Activated T-helper 1 cell treated with anti-CD3 and anti-CD28 coated beads, Interleukin-12 subunit alpha, Interleukin-12 subunit beta, Interleukin-2, Interleukin-4 antibody, amounts not matched to agents 30 ng/mL and 10 ng/mL and 1 ng/mL, durations not matched to agents 14 hours and 24 hours and 36 hours (primary cell): ENCODE measurements around the gene TF. TPM values are rescaled to one million over a fixed set of nuclear protein-coding genes. Genes with fewer than 3 reads are reported as not detected.

ENCODE experiments used
- DNase-seq: peaks from one replicate; pipeline ENCODE4 v3.0.0; 2021; ENCODE audit warnings: low spot score
- H3K27ac Mint-ChIP-seq: one replicate; pipeline ENCODE4 v1.8.0; 2021; ENCODE audit warnings: mild to moderate bottlenecking, mixed read lengths
- H3K27me3 Mint-ChIP-seq: one replicate; pipeline ENCODE4 v1.8.0; 2022; ENCODE audit warnings: mild to moderate bottlenecking, moderate library complexity, mixed read lengths; ENCODE audit not compliant: insufficient read depth
- H3K36me3 Mint-ChIP-seq: one replicate; pipeline ENCODE4 v1.8.0; 2021; ENCODE audit warnings: low read depth, mixed read lengths
- H3K4me1 Mint-ChIP-seq: one replicate; pipeline ENCODE4 v1.8.0; 2021; ENCODE audit warnings: low read depth, mixed read lengths
- H3K4me3 Mint-ChIP-seq: one replicate; pipeline ENCODE4 v1.8.0; 2021; ENCODE audit warnings: mild to moderate bottlenecking, moderate library complexity, mixed read lengths
- H3K9me3 Mint-ChIP-seq: one replicate; pipeline ENCODE4 v1.8.0; 2021; ENCODE audit warnings: mixed read lengths
- intact Hi-C: fragments of 100-400 bp; cut with micrococcal nuclease; formaldehyde crosslinking; loops from one replicate; pipeline ENCODE4 v1.15.1; 2024
- total RNA-seq: library from RNA; stranded (reverse); gene quantifications from 2 replicates; pipeline ENCODE4 v1.2.3, GENCODE V29; 2022

Gene TF
- total RNA-seq, 1 donor from 2014 or later: not detected

DNA sequence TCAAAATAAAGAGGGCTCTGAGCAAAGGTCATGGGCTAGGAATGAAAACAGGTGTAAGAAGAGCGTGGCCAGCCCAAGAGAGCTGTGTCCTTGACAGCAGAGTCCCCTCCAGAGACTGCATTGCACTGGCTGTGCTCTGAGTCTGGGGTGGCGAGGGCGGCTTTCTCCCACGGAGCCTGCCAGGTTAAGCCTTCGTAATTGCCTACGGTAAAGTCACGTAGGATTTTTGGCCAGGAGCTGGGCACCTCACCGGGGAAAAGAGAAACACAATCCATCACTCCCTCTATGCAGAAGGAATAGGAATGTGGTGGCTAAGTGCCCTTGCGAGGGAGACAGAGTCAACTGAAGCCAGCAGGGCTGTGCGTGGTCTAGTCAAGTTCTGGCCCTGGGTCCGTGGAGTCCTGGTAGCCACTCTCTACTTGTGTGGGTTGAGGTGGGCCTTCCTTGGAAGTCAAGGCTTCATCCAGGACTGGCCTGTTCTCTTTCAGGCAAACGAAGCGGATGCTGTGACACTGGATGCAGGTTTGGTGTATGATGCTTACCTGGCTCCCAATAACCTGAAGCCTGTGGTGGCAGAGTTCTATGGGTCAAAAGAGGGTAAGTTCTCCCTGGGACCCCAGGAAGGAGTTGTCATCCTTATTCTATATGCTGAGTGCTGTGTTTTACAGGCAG, 7.0 kb downstream of the TF start:
- H3K9me3 Mint-ChIP-seq: no peaks in the 10 kb centered on the region
- no peak for DNase-seq
- no peaks in the 10 kb centered on the region for H3K36me3 Mint-ChIP-seq
- H3K4me3 Mint-ChIP-seq: no peak overlapping the region
- H3K27ac Mint-ChIP-seq: no peak overlapping the region
- H3K27me3 Mint-ChIP-seq: no peaks in the 10 kb centered on the region
- intact Hi-C loops: no loop called here
- H3K4me1 Mint-ChIP-seq: no peaks in the 10 kb centered on the region

DNA sequence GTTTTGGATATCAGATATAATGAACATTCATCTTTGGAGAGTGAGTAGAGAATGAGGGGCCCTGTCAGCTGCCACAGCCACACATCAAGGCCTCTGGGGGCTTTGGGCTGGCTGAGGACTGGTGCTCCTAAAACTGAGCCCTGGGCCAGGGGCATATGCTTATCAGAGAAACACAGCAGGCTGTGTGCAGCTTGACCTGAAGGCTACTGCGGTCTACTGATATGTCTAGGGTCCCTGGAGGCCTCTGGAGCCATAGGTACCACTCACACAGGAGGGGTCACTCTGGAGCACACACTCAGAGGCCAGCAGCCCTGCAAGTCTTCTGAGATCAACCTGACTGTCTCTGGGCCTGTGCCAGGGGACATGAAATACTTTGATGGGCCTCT, 7.6 kb downstream of the TF start:
- no peaks in the 10 kb centered on the region for H3K4me1 Mint-ChIP-seq
- intact Hi-C loops: no loop called here

DNA sequence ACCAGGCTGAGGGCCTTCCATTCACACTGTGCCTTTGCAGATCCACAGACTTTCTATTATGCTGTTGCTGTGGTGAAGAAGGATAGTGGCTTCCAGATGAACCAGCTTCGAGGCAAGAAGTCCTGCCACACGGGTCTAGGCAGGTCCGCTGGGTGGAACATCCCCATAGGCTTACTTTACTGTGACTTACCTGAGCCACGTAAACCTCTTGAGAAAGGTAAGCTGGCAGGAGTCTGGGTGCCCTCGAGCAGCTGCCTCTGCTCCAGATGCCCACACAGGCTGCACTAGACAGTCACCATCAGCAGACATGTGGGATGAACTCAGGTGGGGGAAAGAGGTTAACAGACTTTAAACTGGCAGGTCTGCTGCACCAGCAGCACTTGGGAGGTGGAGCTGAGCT, 8.3 kb downstream of the TF start:
- H3K4me3 Mint-ChIP-seq: no peak overlapping the region
- no peaks in the 10 kb centered on the region for H3K27me3 Mint-ChIP-seq

More for the DNA sequence above, 7.6 kb downstream of the TF start:
- Mint-ChIP-seq H3K36me3 (no peaks in the 10 kb centered on the region), H3K9me3 (no peaks in the 10 kb centered on the region), H3K27me3 (no peaks in the 10 kb centered on the region), H3K4me3 (no peak overlapping the region), H3K27ac (no peak overlapping the region)
- no peak for DNase-seq

DNA sequence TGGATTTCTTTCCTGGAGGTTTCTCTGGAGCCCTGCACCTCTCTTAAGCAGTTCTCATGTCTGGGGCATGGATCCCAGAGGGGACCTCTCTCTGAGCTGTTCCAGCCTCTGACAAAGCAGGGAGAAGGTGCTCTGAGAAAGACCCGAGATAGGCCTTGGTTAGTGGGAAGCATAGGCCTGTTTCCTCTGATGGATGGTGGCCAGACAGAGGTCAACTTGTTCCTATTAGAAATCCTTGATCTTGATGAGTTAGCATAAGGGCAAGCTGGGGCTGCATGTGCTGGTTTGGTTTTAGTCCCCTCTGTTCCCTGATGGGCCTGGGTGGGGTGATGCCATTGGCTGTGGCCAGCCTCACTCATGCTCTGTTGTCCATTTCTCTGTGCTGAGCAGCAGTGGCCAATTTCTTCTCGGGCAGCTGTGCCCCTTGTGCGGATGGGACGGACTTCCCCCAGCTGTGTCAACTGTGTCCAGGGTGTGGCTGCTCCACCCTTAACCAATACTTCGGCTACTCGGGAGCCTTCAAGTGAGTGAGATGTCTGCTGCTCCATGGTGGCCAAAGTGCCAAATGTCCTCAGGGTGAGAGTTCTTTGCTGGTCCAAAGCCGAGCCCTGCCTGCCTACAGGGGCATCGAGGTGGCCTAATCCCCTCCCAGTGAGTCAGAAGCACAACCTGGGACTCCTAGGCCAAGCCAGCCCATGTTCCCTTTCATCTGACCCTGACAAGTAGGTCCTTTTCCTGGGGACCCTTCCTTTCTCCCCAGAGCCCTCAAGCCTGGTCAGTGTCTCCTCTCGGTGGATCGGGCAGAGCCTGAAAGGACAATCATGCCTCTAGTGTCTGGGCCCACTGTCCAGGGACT, 9.0 kb downstream of the TF start:
- H3K36me3 Mint-ChIP-seq: no peaks in the 10 kb centered on the region
- intact Hi-C loops: no loop called here
- no peak for DNase-seq
- no peak overlapping the region for H3K27ac Mint-ChIP-seq
- no peaks in the 10 kb centered on the region for H3K9me3 Mint-ChIP-seq
- H3K27me3 Mint-ChIP-seq: no peaks in the 10 kb centered on the region
- no peaks in the 10 kb centered on the region for H3K4me1 Mint-ChIP-seq
- no peak overlapping the region for H3K4me3 Mint-ChIP-seq

More for the DNA sequence above, 8.3 kb downstream of the TF start:
- Mint-ChIP-seq H3K4me1 (no peaks in the 10 kb centered on the region), H3K27ac (no peak overlapping the region), H3K36me3 (no peaks in the 10 kb centered on the region), H3K9me3 (no peaks in the 10 kb centered on the region)
- no peak for DNase-seq
- intact Hi-C loops: no loop called here

DNA sequence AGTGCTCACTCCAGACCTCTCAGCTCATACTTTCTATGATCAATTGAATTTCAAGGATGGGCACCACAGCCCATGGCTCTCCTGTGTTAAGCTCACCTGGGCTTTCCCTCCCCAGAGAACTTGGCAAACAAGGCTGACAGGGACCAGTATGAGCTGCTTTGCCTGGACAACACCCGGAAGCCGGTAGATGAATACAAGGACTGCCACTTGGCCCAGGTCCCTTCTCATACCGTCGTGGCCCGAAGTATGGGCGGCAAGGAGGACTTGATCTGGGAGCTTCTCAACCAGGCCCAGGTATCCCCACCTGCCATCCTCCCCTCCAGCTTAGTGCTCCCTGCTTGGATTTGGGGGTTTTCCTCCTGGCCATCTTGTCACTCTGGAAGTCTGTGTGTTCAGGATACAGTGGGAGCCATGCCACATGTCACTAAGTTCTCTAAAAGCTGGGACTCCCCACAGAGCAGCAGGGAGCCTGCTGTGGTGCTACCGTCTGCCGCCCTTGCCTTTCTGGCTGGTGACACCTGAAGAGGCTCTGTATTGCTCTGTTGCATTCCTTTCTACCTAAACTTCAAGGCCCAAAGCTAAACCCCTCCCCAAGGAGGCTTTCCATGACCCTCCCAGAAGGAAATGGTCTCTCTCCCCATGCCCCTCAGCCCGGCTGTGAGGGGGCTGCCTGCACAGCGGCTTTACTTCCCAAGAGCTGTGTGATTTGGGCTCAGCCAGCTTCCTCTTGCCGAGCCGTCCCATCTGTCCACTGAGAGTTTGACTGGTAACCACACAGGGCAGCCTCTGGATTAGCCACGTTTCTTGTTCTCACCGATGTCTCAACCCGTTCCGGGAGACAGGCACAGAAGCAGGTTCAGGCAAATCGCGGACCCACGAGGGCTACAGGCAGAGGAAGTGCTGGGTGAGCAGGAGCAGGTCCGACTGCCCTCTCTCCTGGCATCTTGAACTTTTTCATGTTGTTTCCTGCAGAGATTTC, 10.8 kb downstream of the TF start:
- Mint-ChIP-seq H3K36me3 (no peaks in the 10 kb centered on the region), H3K27me3 (peaks cover 3% of the 10 kb centered on the region), H3K4me3 (no peak overlapping the region), H3K4me1 (no peaks in the 10 kb centered on the region), H3K9me3 (no peaks in the 10 kb centered on the region), H3K27ac (no peak overlapping the region)
- intact Hi-C loops: no loop called here
- DNase-seq: no peak

DNA sequence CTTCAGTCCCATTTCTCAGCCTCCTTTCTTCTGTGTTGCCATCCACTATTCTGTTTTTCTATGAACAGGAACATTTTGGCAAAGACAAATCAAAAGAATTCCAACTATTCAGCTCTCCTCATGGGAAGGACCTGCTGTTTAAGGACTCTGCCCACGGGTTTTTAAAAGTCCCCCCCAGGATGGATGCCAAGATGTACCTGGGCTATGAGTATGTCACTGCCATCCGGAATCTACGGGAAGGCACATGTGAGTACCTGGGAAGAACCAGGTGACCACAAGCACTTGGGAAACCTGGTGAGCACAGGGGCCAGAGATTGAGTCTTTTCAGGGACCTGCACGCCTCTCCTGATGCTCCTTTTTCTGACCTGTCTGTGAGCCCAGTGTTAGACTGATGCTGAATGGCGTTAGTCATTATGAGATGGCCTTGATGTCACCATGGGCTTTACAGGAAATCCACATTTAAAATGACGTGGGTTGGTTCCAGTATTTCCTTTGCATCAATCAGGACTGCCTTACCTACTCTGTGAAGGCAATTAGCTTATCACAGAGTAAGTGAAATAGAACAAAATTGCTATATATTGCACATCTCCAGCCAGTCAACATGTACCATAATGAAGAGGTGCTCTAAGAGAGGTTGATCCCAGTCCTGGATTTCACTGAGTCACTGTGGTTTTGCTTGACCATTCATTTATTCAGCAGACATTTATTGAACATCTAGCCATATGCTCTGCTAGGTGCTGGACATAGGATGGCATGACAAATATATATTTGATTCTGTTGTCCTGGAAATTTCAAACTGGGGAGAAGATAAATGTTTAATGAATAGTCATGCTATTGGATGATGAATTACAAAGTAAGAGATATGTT, 11.7 kb downstream of the TF start:
- Mint-ChIP-seq H3K36me3 (no peaks in the 10 kb centered on the region), H3K9me3 (no peaks in the 10 kb centered on the region), H3K27ac (no peak overlapping the region), H3K4me3 (no peak overlapping the region), H3K4me1 (no peaks in the 10 kb centered on the region), H3K27me3 (peaks cover 3% of the 10 kb centered on the region)
- DNase-seq: no peak
- intact Hi-C loops: no loop called here

DNA sequence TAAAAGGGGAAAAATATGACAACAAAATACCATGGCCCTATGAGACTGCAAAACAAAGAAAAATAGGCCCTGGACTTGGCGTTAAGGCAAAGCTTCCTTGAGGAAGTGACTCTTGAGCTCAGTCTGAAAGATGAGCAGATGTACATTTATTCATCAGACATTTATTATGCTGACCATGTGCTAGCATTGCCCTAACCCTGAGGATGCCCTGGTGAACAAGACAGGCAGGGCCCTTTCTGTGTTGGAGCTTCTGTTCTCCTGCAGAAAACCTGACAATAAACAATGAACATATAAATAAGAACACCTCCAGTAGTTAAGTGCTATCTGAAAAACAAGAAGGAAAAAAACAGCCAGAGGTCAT, 12.4 kb downstream of the TF start:
- peaks cover 3% of the 10 kb centered on the region for H3K27me3 Mint-ChIP-seq
- H3K27ac Mint-ChIP-seq: no peak overlapping the region
- no peaks in the 10 kb centered on the region for H3K36me3 Mint-ChIP-seq
- H3K4me1 Mint-ChIP-seq: no peaks in the 10 kb centered on the region
- H3K9me3 Mint-ChIP-seq: no peaks in the 10 kb centered on the region
- H3K4me3 Mint-ChIP-seq: no peak overlapping the region
- intact Hi-C loops: no loop called here
- DNase-seq: no peak

DNA sequence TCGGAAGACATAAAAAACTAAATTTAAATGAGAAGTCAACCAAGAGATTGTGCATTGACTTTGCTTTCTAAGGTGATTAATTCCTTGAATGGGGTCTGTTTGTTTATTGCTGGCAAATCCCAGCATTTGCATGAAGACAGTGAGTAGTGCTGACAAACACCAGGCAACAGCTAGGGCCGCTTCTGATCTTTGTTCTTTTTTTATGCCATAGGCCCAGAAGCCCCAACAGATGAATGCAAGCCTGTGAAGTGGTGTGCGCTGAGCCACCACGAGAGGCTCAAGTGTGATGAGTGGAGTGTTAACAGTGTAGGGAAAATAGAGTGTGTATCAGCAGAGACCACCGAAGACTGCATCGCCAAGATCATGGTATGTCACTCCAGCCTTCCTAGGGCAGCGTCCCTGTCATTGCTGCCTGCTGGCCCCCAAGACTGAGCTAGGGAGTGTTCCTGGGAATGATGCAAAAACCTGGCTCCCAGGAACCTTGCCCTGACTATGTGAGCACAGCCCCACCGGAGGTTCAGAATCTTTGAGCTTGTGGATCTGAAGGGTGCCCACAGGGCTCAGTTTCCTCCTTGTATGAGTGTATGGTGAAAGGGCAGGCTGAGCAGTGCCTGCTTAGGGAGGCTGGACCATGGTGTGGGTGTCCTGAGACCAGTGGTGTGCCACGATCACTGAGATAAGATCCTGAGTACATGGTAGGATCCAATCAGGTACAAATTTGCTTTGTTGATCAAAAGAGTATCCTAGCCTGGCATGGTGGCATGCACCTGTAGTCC, 13.0 kb downstream of the TF start:
- Mint-ChIP-seq H3K4me1 (no peaks in the 10 kb centered on the region), H3K27ac (no peak overlapping the region), H3K27me3 (peaks cover 3% of the 10 kb centered on the region), H3K4me3 (no peak overlapping the region), H3K9me3 (no peaks in the 10 kb centered on the region), H3K36me3 (no peaks in the 10 kb centered on the region)
- intact Hi-C loops: no loop called here
- no peak for DNase-seq

DNA sequence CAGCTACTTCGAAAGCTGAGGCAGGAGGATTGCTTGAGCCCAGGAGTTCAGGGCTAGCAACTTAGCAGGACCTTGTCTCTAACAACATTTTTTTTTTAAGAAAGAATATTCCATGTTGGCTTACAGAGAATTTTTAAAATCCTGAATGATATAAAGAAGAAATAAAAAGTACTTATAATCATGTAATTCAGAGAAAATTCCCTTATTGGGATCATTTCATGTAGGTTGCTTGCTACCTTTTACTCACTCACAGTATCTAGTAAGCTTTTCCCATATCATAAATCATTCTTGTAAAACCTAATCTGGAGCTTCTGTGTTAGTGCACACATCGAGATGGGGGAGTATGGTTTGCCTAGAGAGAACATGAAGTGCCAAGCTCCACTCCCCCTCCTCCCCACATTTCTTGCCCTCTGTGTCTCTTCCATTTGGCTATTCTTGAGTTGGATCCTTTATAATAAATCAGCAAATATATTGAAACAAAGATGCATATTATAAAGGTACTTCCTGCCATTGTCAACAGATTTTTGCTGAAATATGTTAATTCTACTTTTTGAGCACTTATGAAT, 13.6 kb downstream of the TF start:
- no peak for DNase-seq
- intact Hi-C loops: no loop called here
- Mint-ChIP-seq H3K4me1 (no peaks in the 10 kb centered on the region), H3K27ac (no peak overlapping the region), H3K4me3 (no peak overlapping the region), H3K9me3 (no peaks in the 10 kb centered on the region), H3K27me3 (peaks cover 3% of the 10 kb centered on the region), H3K36me3 (no peaks in the 10 kb centered on the region)

DNA sequence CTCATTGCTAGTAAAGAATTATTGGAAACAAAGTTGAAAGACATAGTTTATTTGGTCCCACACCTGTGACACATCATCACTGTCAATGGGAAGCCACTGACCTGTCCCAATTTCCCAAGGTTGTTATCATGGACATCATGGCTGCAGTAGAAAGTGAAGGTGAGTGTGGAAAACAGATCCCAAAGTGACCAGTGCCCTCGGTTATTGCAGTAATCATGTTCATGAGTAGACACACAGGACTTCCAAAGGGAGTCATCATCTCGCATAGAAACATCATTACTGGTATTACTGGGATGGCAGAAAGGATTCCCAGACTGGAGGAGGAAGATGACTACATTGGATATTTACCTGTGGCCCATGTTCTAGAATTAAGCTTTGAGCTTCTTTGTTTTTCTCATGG, 14.7 kb downstream of the TF start:
- H3K27ac Mint-ChIP-seq: no peak overlapping the region
- H3K27me3 Mint-ChIP-seq: peaks cover 6% of the 10 kb centered on the region

DNA sequence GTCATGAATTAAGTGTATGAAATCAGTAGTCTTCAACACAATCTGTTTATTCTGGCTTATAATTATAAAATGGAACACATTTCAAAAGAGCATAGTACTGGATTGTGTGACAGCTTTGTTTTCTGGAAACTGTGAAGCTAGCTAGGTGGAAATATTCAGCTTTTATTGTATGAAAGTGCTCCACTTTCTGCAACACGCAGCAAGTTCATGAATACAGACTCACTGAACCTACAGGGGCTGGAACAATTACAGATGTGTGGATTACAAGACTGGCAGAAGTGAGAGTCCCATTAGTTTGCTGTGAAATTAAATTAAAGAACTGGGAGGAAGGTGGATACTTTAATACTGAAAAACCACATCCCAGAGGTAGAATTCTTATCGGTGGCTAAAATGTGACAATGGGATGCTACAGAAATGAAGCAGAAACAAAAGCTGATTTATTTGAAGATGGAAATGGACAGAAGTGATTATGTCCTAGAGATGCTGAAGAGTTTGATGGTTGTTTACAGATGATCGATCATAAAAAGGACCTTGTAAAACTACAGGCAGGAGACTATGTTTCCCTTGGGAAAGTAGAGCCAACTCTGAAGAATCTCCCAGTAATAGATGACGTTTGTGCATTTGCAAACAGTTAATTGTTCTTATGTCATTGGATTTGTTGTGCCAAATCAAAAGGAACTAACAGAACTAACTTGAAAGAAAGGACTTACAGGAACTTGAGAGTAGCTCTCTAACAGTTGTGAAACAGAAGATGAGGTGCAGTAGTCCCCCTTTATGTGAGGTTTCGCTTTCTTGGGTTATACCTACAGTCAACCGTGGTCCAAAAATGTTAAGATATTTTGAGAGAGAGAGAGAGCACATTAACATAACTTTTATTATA, 15.7 kb downstream of the TF start:
- no peaks in the 10 kb centered on the region for H3K4me1 Mint-ChIP-seq

More for the DNA sequence above, 14.7 kb downstream of the TF start:
- H3K9me3 Mint-ChIP-seq: no peaks in the 10 kb centered on the region
- H3K4me1 Mint-ChIP-seq: no peaks in the 10 kb centered on the region
- intact Hi-C loops: no loop called here
- no peaks in the 10 kb centered on the region for H3K36me3 Mint-ChIP-seq
- H3K4me3 Mint-ChIP-seq: no peak overlapping the region
- DNase-seq: no peak

More for the DNA sequence above, 15.7 kb downstream of the TF start:
- no peak for DNase-seq
- intact Hi-C loops: no loop called here
- peaks cover 7% of the 10 kb centered on the region for H3K27me3 Mint-ChIP-seq
- H3K27ac Mint-ChIP-seq: no peak overlapping the region
- H3K4me3 Mint-ChIP-seq: no peak overlapping the region
- no peaks in the 10 kb centered on the region for H3K36me3 Mint-ChIP-seq
- H3K9me3 Mint-ChIP-seq: no peaks in the 10 kb centered on the region
